ENCODE measurements around the gene RALGAPA2. TPM values are rescaled to one million over a fixed set of nuclear protein-coding genes. Genes with fewer than 3 reads are reported as not detected.

Gene RALGAPA2
- polyA plus RNA-seq, 1 of the 3 experiments (the other 2 are of a cell fraction): 1.0 TPM

DNA sequence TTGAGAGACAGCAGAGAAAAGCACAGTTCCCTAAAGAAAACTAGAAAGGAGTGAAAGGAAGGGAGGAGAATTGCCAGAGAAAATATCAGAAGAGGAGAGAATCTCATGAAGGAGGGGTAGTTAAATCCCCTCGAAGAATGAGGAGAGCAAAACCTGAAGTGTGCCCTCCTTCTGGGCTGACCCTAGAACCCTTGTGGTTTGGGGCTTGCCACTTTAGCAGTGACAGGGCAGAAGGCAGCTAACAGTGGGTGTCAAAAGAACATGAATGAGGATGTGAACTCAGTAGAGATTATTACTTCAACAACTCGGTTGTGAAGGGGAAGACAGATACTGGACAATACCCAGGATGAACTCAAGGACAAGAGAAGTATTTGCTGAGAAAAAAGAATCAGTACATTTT lies 73.6 kb downstream of the RALGAPA2 start:
- DNase-seq: no peak
- no peaks in the 10 kb centered on the region for H3K9me2 ChIP-seq
- no peak overlapping the region for H3K9ac ChIP-seq
- 71% methylated on average over 2 of the region's 2 CpGs for WGBS (ENCODE audit: low lambda C conversion rate)
- H3K9me3 ChIP-seq: no peaks in the 10 kb centered on the region
- CTCF ChIA-PET: no interaction called here
- no peaks in the 10 kb centered on the region for H3K27me3 ChIP-seq (ENCODE audit: insufficient read depth)
- POLR2A ChIA-PET: no interaction called here
- TF ChIP-seq, protein P1, sequence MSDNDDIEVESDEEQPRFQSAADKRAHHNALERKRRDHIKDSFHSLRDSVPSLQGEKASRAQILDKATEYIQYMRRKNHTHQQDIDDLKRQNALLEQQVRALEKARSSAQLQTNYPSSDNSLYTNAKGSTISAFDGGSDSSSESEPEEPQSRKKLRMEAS (IDR thresholded peaks at IDR 0.05; ENCODE audit: low read depth): no peak
- TF ChIP-seq RCOR1 (IDR thresholded peaks at IDR 0.05; ENCODE audit: low read length): no peak
- TF ChIP-seq MEF2A (IDR thresholded peaks at IDR 0.05; ENCODE audit: borderline replicate concordance, low read depth): no peak
- no peak for TF ChIP-seq NFIC (IDR thresholded peaks at IDR 0.05; ENCODE audit: borderline replicate concordance)
- TF ChIP-seq GABPA (IDR thresholded peaks at IDR 0.05; ENCODE audit: low read depth): no peak
- TF ChIP-seq EZH2phosphoT487 (IDR thresholded peaks at IDR 0.05; ENCODE audit: borderline replicate concordance, low read depth): no peak
- TF ChIP-seq EP300 (IDR thresholded peaks at IDR 0.05; ENCODE audit: borderline replicate concordance in 1 of 2, low read depth in 1 of 2, low read length in 1 of 2): no peak
- TF ChIP-seq, protein P2, sequence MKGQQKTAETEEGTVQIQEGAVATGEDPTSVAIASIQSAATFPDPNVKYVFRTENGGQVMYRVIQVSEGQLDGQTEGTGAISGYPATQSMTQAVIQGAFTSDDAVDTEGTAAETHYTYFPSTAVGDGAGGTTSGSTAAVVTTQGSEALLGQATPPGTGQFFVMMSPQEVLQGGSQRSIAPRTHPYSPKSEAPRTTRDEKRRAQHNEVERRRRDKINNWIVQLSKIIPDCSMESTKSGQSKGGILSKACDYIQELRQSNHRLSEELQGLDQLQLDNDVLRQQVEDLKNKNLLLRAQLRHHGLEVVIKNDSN (IDR thresholded peaks at IDR 0.05; ENCODE audit: borderline replicate concordance, low read depth): no peak
- TF ChIP-seq, protein P3, sequence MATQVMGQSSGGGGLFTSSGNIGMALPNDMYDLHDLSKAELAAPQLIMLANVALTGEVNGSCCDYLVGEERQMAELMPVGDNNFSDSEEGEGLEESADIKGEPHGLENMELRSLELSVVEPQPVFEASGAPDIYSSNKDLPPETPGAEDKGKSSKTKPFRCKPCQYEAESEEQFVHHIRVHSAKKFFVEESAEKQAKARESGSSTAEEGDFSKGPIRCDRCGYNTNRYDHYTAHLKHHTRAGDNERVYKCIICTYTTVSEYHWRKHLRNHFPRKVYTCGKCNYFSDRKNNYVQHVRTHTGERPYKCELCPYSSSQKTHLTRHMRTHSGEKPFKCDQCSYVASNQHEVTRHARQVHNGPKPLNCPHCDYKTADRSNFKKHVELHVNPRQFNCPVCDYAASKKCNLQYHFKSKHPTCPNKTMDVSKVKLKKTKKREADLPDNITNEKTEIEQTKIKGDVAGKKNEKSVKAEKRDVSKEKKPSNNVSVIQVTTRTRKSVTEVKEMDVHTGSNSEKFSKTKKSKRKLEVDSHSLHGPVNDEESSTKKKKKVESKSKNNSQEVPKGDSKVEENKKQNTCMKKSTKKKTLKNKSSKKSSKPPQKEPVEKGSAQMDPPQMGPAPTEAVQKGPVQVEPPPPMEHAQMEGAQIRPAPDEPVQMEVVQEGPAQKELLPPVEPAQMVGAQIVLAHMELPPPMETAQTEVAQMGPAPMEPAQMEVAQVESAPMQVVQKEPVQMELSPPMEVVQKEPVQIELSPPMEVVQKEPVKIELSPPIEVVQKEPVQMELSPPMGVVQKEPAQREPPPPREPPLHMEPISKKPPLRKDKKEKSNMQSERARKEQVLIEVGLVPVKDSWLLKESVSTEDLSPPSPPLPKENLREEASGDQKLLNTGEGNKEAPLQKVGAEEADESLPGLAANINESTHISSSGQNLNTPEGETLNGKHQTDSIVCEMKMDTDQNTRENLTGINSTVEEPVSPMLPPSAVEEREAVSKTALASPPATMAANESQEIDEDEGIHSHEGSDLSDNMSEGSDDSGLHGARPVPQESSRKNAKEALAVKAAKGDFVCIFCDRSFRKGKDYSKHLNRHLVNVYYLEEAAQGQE (IDR thresholded peaks at IDR 0.05; ENCODE audit: low read depth, low read length): no peak
- TF ChIP-seq YY1 (IDR thresholded peaks at IDR 0.05; ENCODE audit: low read depth): no peak
- no peak for TF ChIP-seq FOXJ3 (CRISPR knock-in tag; IDR thresholded peaks at IDR 0.05)
- no peak for TF ChIP-seq FOSL2 (IDR thresholded peaks at IDR 0.05; ENCODE audit: borderline replicate concordance, low read depth)
- TF ChIP-seq POLR2AphosphoS5 (IDR thresholded peaks at IDR 0.05; ENCODE audit: low read depth, low read length): no peak
- TF ChIP-seq, protein P4, sequence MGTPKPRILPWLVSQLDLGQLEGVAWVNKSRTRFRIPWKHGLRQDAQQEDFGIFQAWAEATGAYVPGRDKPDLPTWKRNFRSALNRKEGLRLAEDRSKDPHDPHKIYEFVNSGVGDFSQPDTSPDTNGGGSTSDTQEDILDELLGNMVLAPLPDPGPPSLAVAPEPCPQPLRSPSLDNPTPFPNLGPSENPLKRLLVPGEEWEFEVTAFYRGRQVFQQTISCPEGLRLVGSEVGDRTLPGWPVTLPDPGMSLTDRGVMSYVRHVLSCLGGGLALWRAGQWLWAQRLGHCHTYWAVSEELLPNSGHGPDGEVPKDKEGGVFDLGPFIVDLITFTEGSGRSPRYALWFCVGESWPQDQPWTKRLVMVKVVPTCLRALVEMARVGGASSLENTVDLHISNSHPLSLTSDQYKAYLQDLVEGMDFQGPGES (IDR thresholded peaks at IDR 0.05; ENCODE audit: low read depth, low read length): no peak
- no peak for TF ChIP-seq MXI1 (IDR thresholded peaks at IDR 0.05; ENCODE audit: low read depth, low read length)
- H3K4me3 ChIP-seq (ENCODE audit: low read depth in 2 of 2, low read length in 1 of 2): no peak overlapping the region
- no peaks in the 10 kb centered on the region for H3K79me2 ChIP-seq (ENCODE audit: insufficient read depth)
- no peak overlapping the region for H3K27ac ChIP-seq (ENCODE audit: low read depth in 2 of 2, low read length in 1 of 2)
- H3F3A ChIP-seq (replicated peaks; ENCODE audit: insufficient read depth): no peaks in the 10 kb centered on the region
- H3K4me2 ChIP-seq: no peak overlapping the region
- H2AFZ ChIP-seq (ENCODE audit: low read depth): no peak overlapping the region
- H3K4me1 ChIP-seq (ENCODE audit: control insufficient read depth in 1 of 2, insufficient read depth in 2 of 2, low read depth in 1 of 2, low read length in 1 of 2): peaks cover 0 to 6% of the 10 kb centered on the region in 2 experiments; a peak in 2 of 4 replicates
- H3K36me3 ChIP-seq (replicated peaks in 1 of 2; ENCODE audit: control insufficient read depth in 1 of 2, insufficient read depth in 2 of 2, low read length in 1 of 2): peaks cover 0 to 7% of the 10 kb centered on the region in 2 experiments
- H4K20me1 ChIP-seq (ENCODE audit: insufficient read depth): no peaks in the 10 kb centered on the region
